Osteocyte (in vitro differentiated cells): ENCODE results near the gene MAN2C1. TPM values are rescaled to one million over a fixed set of nuclear protein-coding genes. Genes with fewer than 3 reads are reported as not detected.
"Not testable (repeated sequence)": the region's sequence is repeated elsewhere in the genome, so short reads cannot be mapped to it uniquely, and the experiment has no call there.

ENCODE experiments used
- DNase-seq: peaks from one replicate; pipeline ENCODE4 v3.0.0; 2021; ENCODE audit warnings: mixed read lengths; ENCODE audit not compliant: unreplicated experiment; ENCODE audit errors: extremely low spot score
- H3K27ac Mint-ChIP-seq: one replicate; pipeline ENCODE4 v1.8.0; 2021; ENCODE audit warnings: mild to moderate bottlenecking, mixed read lengths; ENCODE audit not compliant: unreplicated experiment
- H3K27me3 Mint-ChIP-seq: one replicate; pipeline ENCODE4 v1.8.0; 2021; ENCODE audit warnings: mixed read lengths; ENCODE audit not compliant: unreplicated experiment
- H3K36me3 Mint-ChIP-seq: one replicate; pipeline ENCODE4 v1.8.0; 2021; ENCODE audit warnings: mixed read lengths; ENCODE audit not compliant: unreplicated experiment
- H3K4me1 Mint-ChIP-seq: one replicate; pipeline ENCODE4 v1.8.0; 2021; ENCODE audit warnings: mixed read lengths; ENCODE audit not compliant: unreplicated experiment
- H3K4me3 Mint-ChIP-seq: one replicate; pipeline ENCODE4 v1.8.0; 2021; ENCODE audit warnings: mild to moderate bottlenecking, moderate library complexity, mixed read lengths; ENCODE audit not compliant: unreplicated experiment
- H3K9me3 Mint-ChIP-seq: one replicate; pipeline ENCODE4 v1.8.0; 2021; ENCODE audit warnings: mixed read lengths; ENCODE audit not compliant: unreplicated experiment
- total RNA-seq: library from RNA; stranded (reverse); gene quantifications from 2 replicates; pipeline ENCODE4 v1.2.1, GENCODE V29; 2021
- TF ChIP-seq, protein P1 (sequence below): fragments of 200-600 bp; sonication (generic); IDR thresholded peaks from 2 replicates; pipeline ENCODE4 v1.5.0; 2021; ENCODE audit warnings: antibody characterized with exemption, mild to moderate bottlenecking, moderate library complexity

The MAN2C1 gene
- total RNA-seq, 1 donor from 2014 or later, result 219 TPM

DNA sequence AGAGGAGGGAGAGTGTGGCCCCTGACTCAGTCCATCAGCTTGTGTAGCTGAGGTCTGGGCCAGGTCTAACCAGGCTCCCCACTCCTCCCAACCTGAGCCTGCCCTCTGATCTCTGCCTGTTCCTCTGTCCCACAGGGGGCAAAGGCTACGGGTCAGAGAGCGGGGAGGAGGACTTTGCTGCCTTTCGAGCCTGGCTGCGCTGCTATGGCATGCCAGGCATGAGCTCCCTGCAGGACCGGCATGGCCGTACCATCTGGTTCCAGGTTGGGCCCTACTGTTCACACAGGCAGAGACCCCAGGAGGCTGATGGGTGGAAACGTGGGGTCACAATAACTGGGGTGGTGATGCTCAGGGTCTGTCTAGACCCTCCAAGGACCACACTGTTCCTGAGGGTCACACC is 14.8 kb downstream of the MAN2C1 start:
- H3K4me3 Mint-ChIP-seq, result no peak overlapping the region

DNA sequence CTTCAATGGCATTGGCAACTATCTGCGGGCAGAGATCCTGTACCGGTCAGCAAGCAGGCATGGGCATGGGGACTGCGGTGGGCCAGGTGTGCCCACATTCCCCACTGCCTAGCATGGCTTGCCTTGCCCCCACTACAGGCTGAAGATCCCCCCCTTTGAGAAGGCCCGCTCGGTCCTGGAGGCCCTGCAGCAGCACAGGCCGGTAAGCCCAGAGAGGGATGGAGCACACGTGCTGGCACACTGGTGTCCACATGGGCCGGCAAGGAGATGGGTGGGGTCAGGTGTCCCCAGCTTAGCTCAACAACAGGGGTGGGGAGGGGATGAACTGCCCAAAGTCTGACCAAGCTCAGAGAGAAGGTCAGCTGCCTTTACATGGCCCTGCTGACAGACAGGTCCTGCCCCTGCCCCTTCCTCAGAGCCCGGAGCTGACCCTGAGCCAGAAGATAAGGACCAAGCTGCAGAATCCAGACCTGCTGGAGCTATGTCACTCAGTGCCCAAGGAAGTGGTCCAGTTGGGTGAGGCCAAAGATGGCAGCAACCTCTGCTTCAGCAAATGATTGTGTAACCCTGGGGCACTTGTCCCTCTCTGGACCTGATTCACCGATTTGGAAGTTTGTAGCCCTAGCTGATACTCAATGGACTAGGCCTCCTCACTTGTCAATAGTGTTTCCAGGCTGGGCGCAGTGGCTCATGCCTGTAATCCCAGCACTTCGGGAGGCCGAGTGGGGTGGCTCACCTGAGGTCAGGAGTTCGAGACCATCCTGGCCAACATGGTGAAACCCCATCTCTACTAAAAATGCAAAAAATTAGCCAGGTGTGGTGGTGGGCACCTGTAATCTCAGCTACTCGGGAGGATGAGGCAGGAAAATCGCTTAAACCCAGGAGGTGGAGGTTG is 16.0 kb downstream of the MAN2C1 start:
- Mint-ChIP-seq H3K9me3 (no peaks in the 10 kb centered on the region), H3K27ac (no peak overlapping the region), H3K27me3 (no peaks in the 10 kb centered on the region), H3K36me3 (no peaks in the 10 kb centered on the region), H3K4me1 (peaks cover 10% of the 10 kb centered on the region), H3K4me3 (no peak overlapping the region)
- no peak for DNase-seq
- TF ChIP-seq, protein P1, sequence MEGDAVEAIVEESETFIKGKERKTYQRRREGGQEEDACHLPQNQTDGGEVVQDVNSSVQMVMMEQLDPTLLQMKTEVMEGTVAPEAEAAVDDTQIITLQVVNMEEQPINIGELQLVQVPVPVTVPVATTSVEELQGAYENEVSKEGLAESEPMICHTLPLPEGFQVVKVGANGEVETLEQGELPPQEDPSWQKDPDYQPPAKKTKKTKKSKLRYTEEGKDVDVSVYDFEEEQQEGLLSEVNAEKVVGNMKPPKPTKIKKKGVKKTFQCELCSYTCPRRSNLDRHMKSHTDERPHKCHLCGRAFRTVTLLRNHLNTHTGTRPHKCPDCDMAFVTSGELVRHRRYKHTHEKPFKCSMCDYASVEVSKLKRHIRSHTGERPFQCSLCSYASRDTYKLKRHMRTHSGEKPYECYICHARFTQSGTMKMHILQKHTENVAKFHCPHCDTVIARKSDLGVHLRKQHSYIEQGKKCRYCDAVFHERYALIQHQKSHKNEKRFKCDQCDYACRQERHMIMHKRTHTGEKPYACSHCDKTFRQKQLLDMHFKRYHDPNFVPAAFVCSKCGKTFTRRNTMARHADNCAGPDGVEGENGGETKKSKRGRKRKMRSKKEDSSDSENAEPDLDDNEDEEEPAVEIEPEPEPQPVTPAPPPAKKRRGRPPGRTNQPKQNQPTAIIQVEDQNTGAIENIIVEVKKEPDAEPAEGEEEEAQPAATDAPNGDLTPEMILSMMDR, result no peak

More for the DNA sequence above, 14.8 kb downstream of the MAN2C1 start:
- DNase-seq, result no peak
- Mint-ChIP-seq H3K9me3 (no peaks in the 10 kb centered on the region), H3K36me3 (no peaks in the 10 kb centered on the region), H3K27ac (no peak overlapping the region), H3K4me1 (peaks cover 7% of the 10 kb centered on the region), H3K27me3 (no peaks in the 10 kb centered on the region)
- TF ChIP-seq, protein P1, result no peak

DNA sequence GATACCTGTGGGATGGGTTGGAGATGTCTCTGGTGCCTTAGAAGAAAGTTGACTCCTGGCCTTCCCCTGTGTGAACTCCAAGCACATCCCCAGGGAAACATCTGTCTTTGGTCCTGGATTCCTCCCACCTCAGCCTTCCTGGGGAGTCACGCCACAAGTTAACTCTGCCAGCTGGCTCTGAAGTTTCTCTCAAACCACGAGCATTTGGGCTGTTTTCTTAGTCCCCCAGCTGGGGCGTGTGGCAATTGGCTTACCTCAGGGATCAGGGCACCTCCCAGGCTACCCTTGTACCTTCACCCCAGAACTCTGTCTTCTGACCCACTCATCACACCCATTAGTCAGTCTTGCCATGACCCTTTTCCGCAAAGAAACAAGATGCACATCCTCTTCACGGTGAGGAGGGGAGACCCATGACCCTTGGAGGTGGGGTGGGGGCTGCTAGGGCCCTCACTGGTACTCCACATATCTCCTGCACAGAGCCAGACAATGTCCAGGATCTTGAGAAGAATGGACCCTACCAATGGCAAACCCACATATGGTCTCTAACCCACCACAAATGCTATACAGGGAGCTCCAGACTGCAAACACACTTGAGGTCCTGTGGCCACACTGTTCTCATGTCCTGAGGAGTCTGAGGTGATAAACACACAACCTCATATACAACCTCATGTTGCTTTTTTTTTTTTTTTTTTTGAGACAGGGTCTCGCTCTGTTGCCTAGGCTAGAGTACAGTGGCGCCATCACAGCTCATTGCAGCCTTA is 17.6 kb downstream of the MAN2C1 start:
- TF ChIP-seq, protein P1, result no peak
- Mint-ChIP-seq H3K4me1 (peaks cover 14% of the 10 kb centered on the region), H3K9me3 (no peaks in the 10 kb centered on the region), H3K27ac (no peak overlapping the region), H3K36me3 (no peaks in the 10 kb centered on the region), H3K27me3 (no peaks in the 10 kb centered on the region), H3K4me3 (no peak overlapping the region)
- DNase-seq, result no peak

DNA sequence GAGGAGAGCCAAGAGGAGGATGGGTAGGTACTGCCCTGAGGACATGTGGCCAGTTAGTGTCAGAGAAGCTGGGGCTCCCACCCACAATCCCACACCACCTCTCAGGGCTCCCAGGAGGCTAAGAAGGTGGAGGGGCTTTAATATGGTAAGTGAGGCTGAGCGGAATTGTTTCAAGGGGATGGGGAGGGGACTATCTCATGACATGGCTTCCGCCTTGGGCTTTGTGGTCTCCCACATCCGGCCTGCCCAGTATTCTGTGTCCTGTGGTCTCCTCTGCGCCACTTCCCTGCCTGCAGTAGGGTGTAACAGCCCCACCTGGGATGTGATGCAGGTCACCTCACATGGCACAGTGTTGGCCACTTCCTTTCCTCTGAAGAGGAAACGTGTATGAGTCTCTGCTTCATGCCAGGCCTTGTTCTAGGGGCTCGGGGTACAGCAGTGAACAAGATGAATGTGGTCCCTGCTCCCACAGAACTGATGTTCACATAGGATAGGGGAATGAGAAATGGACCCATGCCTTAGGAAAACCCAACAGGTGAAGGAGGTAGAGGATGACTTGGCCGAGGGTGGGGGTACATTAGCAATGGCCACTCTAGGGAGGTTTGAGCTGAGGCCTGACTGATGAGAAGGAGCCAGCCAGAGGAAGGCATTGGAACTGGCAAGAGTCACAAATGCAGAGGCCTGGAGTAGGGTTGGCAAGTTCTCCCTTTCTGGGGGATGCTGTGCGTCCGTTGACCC is 18.4 kb downstream of the MAN2C1 start:
- Mint-ChIP-seq H3K36me3 (no peaks in the 10 kb centered on the region), H3K27me3 (no peaks in the 10 kb centered on the region), H3K9me3 (no peaks in the 10 kb centered on the region), H3K4me1 (peaks cover 14% of the 10 kb centered on the region), H3K27ac (no peak overlapping the region), H3K4me3 (no peak overlapping the region)
- no peak for DNase-seq
- TF ChIP-seq, protein P1, result no peak

DNA sequence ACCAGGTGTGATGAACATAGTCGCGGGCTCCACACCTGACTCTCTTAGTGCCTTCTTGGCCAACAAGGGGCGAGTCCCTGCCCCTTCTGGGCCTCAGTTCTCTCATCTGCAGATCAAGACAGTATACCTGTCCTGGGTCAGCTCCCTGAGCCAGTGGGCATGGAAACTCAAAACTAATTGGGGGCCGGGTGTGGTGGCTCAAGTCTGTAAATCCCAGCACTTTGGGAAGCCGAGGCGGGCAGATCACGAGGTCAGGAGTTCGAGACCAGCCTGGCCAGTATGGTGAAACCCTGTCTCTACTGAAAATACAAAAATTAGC is 19.1 kb downstream of the MAN2C1 start:
- H3K4me3 Mint-ChIP-seq, H3K27ac Mint-ChIP-seq, H3K36me3 Mint-ChIP-seq, DNase-seq, H3K9me3 Mint-ChIP-seq, H3K27me3 Mint-ChIP-seq: not testable (repeated sequence)
- peaks cover 14% of the 10 kb centered on the region for H3K4me1 Mint-ChIP-seq
